GM19468 (cell line): ENCODE data around the gene TEX48.

Source experiments
- ATAC-seq: cut with Tn5 transposase; IDR thresholded peaks from one replicate; pipeline ENCODE4 v1.9.1; 2021; ENCODE audit warnings: mild to moderate bottlenecking, moderate library complexity, moderate number of reproducible peaks; ENCODE audit not compliant: unreplicated experiment; ENCODE audit errors: extremely low read depth

Gene TEX48

DNA sequence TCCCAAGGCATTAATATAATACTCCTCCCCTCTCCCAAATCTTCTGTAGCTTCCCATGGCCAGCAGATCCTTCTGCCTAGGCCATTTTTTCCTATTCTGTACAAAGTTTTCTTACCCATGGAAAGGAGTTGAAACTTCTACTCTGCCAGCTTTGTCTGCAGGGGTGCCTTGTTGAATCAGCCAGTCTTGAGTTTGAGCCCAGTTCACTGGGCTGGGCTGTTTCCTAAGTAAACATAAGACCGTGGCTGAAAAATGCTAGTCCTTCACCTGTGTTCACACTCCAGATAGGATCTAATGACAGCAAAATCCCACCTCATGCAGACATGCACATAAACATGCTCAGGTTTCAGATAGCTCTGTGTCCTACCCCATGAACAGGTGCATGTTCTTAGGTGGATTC lies 10.4 kb downstream of the TEX48 start:
- ATAC-seq: no peak

DNA sequence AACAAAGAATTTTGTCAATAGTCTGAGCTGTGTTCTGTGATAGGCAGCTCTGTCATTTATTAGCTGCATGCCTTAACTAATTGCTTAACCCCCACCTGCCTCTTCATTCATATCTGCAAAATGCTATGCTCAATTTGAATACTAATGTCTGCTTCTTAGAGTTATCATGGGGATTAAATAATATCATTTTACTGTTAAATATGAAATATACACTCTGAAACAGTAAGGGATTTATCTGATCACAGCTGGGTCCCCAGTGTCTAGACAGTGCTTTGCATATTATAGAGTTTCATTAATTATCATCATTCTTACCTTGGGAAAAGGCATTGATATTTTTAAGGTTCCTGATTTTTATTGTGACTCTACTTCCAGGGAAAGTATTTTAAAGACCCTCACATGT lies 12.0 kb downstream of the TEX48 start:
- ATAC-seq: no peak

DNA sequence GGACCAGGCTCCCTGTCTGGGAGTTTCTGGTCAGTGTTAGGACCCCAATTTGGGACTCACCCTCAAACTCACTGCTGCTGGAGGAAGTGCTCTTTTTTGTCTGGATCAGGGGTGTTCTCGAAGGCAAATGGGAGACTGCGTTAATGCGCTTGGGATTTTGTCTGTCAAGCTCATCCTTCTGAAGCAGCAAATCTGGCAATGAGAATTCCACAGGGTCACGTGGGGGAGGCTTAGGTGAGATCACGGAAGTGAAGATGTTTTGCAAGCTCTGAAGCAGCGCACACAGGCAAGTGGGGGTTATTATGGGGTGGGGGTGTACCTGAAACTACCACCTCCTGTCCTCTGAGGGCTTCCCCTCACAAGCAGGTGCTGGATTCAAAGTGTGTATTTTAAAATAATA lies 13.8 kb downstream of the TEX48 start:
- no peak for ATAC-seq

DNA sequence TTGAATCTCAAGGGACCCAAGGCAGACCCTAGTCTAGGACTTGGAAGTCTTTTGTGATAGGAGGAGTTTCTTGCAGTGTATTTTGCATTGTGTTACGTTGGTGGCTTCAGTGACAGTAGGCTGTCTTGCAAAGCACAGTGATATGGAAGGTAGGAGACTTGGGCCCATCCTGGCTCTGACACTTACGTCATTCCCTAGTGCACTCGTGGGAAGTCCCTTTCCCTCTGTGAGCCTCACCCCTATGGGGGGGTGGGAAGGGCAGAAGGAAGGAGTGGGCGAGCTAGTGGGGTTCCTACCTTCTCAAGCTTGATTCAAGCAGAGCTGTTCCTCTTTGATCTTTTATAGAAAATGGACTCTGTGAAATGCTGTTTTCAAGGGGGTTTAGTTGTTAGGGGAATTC lies 15.1 kb downstream of the TEX48 start:
- no peak for ATAC-seq

DNA sequence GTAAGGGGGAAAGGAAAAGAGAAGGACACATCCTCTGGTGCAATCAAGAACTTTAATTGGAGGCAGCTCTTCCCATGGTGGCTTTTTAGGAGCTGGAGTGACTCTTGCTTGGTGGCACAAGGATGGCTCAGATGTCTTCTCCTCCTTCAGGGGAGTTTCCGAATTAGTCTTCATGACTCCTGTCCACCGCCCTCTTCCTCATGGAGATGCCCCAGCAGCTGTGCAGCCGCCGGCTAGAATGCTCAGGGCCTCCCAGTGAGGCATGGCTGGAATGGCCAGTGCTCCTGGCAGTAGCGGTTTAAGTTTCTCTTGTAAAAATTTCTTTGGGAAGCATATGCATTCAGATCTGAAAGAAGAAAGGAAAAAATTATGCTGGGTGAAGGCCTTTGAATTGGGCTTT lies 15.6 kb downstream of the TEX48 start:
- ATAC-seq: no peak

DNA sequence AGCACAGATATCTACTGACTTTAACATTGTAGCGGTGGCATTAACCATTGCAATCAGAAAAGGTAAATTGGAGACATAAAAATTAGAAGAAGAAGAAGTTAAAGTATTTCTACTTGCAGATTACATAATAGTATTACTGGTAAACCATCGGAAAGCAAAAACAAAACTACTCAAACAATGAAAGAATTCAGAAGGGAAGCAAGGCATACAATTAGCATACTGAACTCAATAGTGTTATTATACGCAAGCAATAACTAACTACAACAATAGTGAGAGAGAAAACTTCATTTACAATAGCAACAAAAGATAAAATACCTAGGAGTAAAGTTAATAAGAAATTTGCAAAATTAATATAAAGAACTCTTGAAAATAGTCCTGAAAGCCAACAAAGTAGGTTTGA lies 17.8 kb downstream of the TEX48 start:
- ATAC-seq: no peak

DNA sequence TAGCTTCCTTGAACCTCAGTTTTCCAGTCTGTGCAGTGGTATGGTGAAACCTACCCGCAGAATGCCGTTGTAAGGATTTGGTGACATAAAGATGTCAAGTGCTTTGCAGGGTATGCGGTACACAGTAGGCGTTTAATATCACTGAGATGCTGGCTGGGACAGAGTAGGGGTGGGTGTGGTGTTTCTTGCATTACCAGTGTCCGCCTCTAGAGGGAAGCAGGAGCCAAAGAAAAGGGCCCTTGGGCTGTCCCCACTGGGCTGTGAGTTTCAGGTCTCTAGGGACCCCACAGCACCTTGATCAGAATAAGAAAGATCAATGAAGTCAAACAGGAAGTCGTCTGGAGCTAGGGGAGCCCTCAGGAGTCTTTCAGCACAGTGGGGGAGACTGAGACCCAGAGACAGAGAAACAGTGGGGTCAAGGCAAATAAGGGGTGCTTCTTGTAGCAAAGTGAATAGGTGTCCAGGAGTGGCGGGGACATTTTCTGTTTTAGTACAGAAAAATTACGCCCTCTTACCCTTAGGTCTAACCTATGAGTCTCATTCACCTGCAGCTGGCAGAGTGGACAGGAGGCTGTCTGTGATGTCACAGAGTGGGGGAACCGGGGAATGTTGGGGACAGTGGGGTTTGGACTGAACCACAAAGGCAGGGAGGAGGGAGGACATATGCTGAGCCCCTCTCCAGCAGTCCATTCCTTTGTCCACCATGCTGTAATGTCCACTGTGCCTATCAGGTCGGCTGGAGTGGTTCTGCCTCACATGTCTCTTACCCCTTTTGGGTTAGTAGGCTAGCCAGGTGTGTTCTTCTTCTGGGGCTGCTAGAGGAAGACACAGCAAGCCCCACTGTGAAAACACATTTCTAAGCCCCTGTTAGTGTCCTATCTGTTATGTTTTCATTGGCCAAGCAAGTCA lies 19.7 kb downstream of the TEX48 start:
- ATAC-seq: no peak

DNA sequence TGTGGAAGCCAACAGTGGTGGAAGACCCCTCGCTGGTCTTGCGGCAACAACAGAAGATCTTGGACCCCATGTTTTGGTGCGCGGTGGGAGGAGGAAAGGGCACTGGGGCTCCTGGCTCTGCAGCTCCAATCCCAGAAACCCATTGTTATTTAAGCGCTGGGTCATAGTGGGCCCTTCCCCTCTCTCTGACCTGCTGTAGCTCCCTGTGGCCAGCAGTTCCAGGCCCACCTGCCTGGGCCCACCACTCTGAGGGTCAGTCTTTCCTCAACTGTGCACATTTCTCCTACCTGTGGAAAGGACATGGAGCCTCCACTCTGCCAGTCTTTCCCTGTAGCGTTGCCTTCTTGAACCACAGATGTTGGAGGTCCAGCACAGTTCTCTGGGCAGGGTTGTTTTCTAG lies 24.3 kb downstream of the TEX48 start, which contains the start of gene TEX53:
TSS of gene TEX53 (minus strand) at position 101 of the 400 bp plus-strand sequence. CDS start at position 70, 31 bp downstream.
- no peak for ATAC-seq

DNA sequence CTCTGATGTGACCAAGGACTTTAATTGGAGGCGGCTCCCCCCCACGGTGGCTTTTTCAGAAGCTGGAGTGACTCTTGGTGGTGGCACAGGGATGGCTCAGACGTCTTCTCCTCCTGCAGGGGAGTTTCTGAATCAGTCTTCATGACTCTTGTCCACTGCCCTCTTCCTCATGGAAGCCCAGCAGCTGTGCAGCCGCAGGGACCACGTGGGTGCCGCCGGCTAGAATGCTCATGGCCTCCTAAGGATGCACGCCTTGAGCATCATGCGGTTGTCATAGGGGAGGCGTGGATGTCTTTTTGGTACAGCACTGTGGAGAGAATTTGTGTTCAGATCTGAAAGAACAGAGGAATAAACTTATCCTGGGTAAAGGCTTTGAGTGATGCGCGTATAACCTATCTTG lies 25.7 kb downstream of the TEX48 start:
- no peak for ATAC-seq

DNA sequence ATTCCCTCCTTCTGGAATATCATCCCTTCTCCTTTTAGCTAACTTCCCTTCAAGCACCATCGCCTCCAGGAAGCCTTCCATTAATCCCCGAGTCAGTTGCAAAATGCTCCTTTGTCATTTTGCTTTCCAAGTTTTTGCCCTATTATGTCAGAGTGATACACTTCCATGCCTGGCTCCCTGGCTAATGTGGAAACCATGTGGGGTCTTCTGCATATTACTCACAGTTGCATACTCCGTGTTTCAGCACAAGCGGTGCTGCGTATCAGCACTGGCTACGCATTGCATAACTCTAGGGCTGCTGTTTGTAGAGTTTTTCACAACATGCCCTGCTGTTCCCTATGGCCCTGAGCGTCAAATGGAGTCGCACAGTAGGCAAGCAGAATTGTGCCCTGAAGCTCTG lies 26.3 kb downstream of the TEX48 start:
- no peak for ATAC-seq

DNA sequence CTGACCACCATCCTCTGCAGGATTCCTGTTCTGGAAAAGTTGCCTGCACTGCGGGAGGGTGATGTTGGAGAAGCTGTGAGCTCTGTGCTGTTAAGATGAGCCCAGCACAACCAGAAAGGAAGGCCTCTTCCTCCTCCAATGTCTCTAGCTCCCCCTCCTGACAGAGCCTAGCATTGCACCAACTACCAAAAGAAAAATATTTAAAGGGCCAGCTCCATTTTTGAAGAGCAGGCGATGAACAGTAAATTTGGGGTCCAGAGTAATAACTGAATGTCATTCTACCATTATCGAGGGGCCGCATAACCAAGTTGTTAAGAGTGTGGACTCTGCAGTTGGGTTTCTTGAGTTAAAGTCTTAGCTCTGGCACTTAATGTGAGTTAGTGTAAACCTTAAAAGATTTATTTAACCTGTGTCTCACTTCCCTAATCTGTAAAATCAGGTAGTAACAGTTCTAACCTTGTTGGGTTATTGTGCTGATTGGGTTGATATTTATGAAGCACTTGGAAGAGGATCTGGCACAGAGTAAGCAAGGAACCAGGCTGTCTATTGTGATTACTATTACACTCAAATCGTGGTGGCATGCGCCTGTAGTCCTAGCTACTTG lies 28.3 kb downstream of the TEX48 start:
- ATAC-seq: no peak

DNA sequence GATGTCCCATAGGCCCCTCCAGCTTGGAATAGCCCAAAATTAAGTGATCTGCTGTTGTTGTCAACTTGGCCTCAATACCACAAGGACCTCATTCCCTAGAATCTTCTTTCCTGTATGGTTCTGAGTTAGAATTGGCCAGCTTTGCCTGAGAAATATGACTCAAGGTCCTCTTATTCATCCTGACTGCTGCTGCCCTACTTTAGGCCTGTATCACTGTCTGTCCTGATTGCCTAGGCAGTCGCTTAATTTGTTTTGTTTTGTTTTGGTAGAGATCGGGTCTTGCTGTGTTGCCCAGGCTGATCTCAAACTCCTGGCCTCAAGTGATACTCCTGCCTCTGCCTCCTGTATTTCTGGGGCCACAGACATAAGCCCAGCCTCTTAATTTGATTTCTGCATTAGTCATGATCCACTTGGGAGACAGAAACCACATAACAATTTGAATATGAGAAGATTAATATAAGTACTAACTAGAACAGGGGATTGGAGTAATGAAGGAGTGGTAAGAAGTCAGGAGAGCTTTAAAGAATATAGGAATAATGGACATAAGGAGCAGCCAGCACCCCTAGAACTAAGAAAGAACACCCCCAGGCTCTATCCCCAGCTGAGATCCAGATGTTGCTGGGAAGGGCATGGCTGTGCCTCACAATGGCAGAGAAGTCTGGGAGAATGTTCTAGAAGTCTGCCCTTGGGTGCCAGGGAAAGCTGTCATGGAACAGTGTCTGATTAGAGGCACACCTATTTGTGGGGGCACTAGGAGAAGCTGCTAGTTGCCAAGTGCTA lies 29.0 kb downstream of the TEX48 start:
- no peak for ATAC-seq

DNA sequence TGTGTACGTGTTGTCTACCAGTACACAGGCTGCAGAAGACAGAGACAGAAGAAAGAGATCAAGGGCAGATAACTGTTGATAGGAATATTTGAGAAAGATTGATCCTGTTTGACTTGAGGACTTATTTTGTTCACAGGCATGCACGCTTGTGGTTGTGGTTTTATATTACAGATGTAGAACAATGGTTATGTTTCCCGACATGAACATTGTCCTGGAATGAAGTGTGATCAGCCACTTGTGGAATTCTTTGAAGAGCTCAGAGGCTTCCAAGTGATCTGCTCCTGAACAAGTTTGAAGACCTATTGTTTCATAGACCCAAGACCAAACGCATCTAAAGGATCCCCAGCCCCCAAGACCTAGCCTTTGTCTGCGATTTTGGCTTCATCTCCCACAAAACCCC lies 38.1 kb downstream of the TEX48 start:
- no peak for ATAC-seq

DNA sequence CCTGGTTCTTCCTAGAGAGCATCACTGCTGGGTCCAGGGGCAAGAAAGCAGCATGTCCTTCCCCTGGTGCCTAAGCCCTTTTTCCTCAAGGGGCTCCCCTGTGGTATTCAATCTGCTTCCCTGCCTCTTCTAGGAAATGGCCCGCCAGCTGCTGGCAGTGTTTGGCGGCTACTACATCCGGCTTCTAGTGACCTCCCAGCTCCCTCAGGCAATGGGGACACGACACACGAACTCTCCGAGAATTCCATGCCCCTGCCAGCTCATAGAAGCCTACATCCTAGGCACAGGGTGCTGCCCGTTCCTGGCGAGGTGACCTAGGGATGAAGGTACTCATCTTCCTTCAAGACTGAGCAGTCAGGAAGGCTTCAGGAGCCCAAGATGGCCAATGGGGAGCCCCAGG lies 39.0 kb downstream of the TEX48 start:
- ATAC-seq: no peak

DNA sequence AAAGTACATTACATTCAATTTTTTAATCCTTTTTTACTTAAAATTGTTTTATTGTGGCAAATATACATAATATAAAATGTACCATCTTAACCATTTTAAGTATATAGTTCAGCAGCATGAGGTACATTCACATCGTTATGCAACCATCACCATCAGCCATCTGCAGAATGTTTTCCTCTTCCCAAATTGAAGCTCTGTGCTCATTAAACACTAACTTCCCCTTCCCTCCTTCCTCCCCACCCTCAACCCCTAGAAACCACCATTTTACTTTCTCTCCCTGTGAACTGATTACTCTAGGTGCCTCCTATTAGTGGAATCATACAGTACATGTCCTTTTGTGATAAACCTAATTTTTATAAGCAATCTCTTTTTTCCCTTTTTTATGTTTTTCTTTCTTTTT lies 40.0 kb downstream of the TEX48 start:
- no peak for ATAC-seq

DNA sequence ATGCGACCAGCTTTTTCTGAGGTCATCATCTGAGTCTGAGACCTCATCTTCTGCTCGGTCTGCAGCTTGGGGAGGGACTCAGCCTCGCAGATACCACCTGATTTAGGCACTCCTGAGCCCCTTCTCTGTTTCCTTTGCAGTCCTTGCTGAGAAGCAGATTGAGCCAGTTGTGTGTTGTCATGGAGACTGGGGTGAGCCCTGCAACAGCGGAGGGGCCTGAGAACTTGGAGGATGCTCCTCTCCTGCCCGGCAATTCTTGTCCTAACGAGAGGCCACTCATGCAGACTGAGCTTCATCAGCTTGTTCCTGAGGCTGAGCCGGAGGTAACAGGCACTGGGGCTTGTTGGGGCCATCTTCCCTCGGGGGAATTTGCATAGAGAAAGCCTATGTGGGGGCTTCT lies 43.6 kb downstream of the TEX48 start:
- no peak for ATAC-seq

DNA sequence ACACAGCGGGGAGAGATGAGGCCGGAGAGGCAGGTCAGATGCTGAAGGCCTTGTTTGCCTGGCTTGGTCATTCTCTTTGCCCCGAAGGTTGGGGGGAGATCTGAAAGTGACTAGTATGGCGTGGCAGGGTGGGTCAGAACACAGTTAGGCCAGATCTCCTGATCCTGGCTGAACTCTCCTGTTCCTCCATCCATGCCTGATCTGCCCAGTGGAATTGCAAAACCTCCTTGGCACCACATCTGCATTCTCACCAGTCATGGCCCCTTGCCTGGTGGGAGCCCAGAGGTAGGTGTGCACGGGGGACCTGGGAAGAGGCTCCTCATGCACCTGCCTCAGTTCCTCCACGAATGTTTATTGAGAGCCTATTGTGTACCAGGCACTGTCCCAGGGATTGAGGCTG lies 47.6 kb downstream of the TEX48 start:
- ATAC-seq: no peak

DNA sequence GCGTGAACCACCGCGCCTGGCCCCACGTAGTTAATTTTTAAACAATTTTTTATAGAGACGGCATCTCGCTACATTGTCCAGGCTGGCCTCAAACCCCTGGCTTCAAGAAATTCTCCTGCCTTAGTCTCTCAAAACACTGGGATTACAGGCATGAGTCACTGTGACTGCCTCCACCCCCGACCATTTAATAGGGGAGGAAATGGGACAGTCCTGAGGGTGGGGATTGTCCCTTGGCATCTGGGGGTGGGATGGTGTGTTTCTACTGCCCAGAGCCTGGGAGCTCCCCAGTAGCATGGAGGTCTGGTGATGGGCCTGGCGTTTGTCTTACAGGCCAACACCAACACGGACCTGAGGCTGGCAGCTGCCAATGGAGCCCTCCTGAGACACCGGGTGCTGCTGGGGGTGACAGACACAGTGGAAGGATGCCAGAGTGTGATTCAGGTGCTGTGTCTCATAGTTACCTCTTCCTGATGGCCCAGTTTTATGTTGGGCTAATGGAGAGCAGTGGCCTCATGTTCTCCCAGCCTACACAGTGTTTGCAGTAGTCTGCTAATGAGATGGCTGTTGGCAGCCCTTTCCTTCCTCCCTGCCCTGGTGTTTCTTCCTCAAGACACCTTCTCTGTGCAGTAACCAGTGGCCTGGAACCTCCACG lies 48.4 kb downstream of the TEX48 start:
- ATAC-seq: no peak

DNA sequence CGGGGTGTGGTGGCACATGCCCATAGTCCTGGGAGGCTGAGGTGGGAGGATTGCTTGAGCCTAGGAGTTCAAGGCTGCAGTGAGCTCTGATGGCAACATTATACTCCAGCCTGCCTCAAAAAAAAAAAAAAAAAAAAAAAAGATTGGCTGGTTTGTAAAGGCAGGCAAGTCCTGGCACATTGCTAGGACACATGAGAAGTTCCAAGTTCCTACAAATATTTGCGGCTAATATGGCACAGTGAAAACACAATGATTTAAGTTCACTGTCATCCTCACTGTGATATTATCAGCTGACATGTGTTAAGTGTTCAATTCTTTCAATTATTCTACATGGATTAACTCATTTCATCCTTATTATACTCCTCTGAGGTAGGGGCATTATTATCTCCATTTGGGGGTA lies 50.8 kb downstream of the TEX48 start:
- no peak for ATAC-seq

DNA sequence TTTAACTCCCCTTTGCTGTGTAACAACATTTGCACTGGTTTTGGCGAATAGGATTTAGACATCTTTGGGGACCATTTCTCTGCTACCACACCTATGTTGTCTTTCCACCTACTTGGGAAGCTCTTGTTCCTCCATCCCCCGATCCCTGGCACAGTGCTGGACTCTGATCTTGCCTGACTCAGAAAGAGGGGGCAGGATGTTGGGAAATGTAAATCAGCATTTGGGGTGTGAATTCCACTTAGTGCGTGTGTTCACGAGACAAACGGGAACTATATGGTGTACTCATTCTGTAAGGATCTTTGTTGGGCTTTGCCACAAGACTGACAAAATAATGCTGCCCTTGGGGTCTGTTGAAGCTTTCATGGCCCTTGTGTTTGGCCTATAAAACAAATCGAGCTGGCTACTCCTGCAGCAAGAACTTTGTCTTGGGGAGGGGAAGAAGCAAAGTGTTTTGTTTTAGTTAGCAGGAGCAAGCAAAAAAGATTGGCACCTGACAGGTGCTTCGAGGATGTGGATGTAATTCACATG lies 52.4 kb downstream of the TEX48 start:
- no peak for ATAC-seq
